Activated naive CD4-positive, alpha-beta T cell treated with anti-CD3 and anti-CD28 coated beads for 36 hours (primary cell): ENCODE results near the gene TSPY4. TPM values are rescaled to one million over a fixed set of nuclear protein-coding genes. Genes with fewer than 3 reads are reported as not detected.
"Not testable (repeated sequence)": the region's sequence is repeated elsewhere in the genome, so short reads cannot be mapped to it uniquely, and the experiment has no call there.

Source experiments
- CTCF ChIA-PET: fragments of 350-600 bp; sonication (Branson Sonifier 250); formaldehyde crosslinking; loops from one replicate; lab custom pipeline; 2021; ENCODE audit warnings: antibody characterized with exemption; lab: Charles Lee
- DNase-seq: peaks from one replicate; pipeline ENCODE4 v3.0.0-alpha.2; 2020
- H3K27ac Mint-ChIP-seq: one replicate; pipeline ENCODE4 v1.8.0; 2021; ENCODE audit warnings: mild to moderate bottlenecking, mixed read lengths
- H3K27me3 Mint-ChIP-seq: one replicate; pipeline ENCODE4 v1.8.0; 2021; ENCODE audit warnings: low read depth, mixed read lengths
- H3K36me3 Mint-ChIP-seq: one replicate; pipeline ENCODE4 v1.8.0; 2021; ENCODE audit warnings: low read depth, mixed read lengths
- H3K4me1 Mint-ChIP-seq: one replicate; pipeline ENCODE4 v1.8.0; 2021; ENCODE audit warnings: low read depth, mixed read lengths
- H3K4me3 Mint-ChIP-seq: one replicate; pipeline ENCODE4 v1.8.0; 2021; ENCODE audit warnings: mild to moderate bottlenecking, moderate library complexity, mixed read lengths
- H3K9me3 Mint-ChIP-seq: one replicate; pipeline ENCODE4 v1.8.0; 2021; ENCODE audit warnings: mixed read lengths
- intact Hi-C: fragments of 100-400 bp; cut with micrococcal nuclease; formaldehyde crosslinking; loops from one replicate; pipeline ENCODE4 v1.15.1; 2023
- total RNA-seq, 2 experiments: library from RNA; stranded (reverse); gene quantifications; one replicate each; pipeline ENCODE4 v1.2.3, GENCODE V29; 2021

The TSPY4 gene, protein sequence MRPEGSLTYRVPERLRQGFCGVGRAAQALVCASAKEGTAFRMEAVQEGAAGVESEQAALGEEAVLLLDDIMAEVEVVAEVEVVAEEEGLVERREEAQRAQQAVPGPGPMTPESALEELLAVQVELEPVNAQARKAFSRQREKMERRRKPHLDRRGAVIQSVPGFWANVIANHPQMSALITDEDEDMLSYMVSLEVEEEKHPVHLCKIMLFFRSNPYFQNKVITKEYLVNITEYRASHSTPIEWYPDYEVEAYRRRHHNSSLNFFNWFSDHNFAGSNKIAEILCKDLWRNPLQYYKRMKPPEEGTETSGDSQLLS
- not detected for total RNA-seq

DNA sequence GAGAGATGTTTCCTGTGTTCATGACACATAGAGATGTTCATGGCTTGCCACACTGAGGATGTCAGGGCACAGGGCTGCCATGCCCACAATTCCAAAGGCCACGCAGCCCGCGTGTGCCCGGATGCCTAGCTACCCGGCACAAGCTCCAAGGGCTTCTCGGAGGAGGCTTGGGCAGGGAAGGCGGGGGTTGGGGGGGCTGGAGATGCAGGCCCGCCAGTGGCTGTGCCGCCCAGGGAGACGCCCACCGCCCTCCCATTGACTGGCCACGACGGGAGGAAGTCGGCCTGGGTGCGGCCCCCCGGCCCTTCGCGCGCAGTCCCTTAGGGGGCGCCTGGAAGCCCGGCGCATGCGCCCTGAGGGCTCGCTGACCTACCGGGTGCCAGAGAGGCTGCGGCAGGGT, at the start of gene TSPY4:
TSPY4 (plus strand) TSS at position 301 of the 400 bp plus-strand sequence; CDS start at position 347, 46 bp downstream.
- H3K27me3 Mint-ChIP-seq, DNase-seq, H3K4me3 Mint-ChIP-seq, H3K27ac Mint-ChIP-seq, H3K9me3 Mint-ChIP-seq, H3K36me3 Mint-ChIP-seq, intact Hi-C loops, H3K4me1 Mint-ChIP-seq, CTCF ChIA-PET: not testable (repeated sequence)

DNA sequence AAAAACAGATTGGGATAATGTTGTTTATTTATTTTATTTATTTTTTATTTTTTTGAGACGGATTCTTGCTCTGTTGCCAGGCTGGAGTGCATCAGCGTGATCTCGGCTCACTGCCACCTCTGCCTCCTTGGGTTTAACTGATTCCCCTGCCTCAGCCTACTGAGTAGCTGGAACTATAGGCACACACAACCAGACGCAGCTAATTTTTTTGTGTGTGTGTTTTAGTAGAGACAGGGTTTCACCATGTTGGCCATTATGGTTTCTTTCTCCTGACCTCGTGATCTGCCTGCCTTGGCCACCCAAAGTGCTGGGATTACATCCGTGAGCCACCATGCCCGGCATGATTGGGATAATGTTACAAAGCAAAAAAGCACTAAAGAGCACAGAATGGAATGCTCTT, 16.3 kb upstream of the TSPY4 start:
- no peak for DNase-seq
- CTCF ChIA-PET = no interaction called here
- no peaks in the 10 kb centered on the region for H3K36me3 Mint-ChIP-seq
- H3K27ac Mint-ChIP-seq = no peak overlapping the region
- no peaks in the 10 kb centered on the region for H3K4me1 Mint-ChIP-seq
- no peak overlapping the region for H3K4me3 Mint-ChIP-seq
- H3K27me3 Mint-ChIP-seq = no peaks in the 10 kb centered on the region
- no peaks in the 10 kb centered on the region for H3K9me3 Mint-ChIP-seq
- intact Hi-C loops = no loop called here

DNA sequence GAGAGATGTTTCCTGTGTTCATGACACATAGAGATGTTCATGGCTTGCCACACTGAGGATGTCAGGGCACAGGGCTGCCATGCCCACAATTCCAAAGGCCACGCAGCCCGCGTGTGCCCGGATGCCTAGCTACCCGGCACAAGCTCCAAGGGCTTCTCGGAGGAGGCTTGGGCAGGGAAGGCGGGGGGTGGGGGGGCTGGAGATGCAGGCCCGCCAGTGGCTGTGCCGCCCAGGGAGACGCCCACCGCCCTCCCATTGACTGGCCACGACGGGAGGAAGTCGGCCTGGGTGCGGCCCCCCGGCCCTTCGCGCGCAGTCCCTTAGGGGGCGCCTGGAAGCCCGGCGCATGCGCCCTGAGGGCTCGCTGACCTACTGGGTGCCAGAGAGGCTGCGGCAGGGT, 20.2 kb downstream of the TSPY4 start, which contains the start of gene TSPY8:
TSPY8 (plus strand) TSS at position 301 of the 400 bp plus-strand sequence; CDS start at position 347, 46 bp downstream.
- DNase-seq, H3K36me3 Mint-ChIP-seq, CTCF ChIA-PET, H3K4me1 Mint-ChIP-seq, intact Hi-C loops, H3K4me3 Mint-ChIP-seq, H3K27me3 Mint-ChIP-seq, H3K27ac Mint-ChIP-seq, H3K9me3 Mint-ChIP-seq: not testable (repeated sequence)

Other genes starting within 250 kb of the TSPY4 start
- not detected for gene TSPY8, start 20.3 kb downstream of the TSPY4 start, total RNA-seq
- gene TSPY3, start 61.0 kb downstream of the TSPY4 start, total RNA-seq = not detected
- gene TSPY1, start 129.5 kb downstream of the TSPY4 start, total RNA-seq = not detected
- gene TSPY9, start 149.8 kb downstream of the TSPY4 start, total RNA-seq = not detected
- gene TSPY10, start 190.4 kb downstream of the TSPY4 start, total RNA-seq = not detected